A375 (cell line): ENCODE results near the gene GOSR1. TPM values are rescaled to one million over a fixed set of nuclear protein-coding genes. Genes with fewer than 3 reads are reported as not detected.

ENCODE experiments used
- total RNA-seq: library from RNA; depleted of rRNA; stranded (reverse); fragments of >200 nt; shearing (Covaris generic); gene quantifications from 2 replicates; pipeline ENCODE4 v1.2.3, GENCODE V29; 2014; rRNA removed

GOSR1 gene
- 28.4 and 31.1 TPM in 2 replicates for total RNA-seq

GRCh38 chr17:30477083-30477773 is at the start of gene GOSR1:
Gene GOSR1, plus strand, starts transcription at chr17:30477408. Its CDS starts 26 bp downstream, at chr17:30477434.

Other genes with a start within 250 kb of the GOSR1 start
- gene SLC6A4, start 241.7 kb upstream of the GOSR1 start, total RNA-seq, result 0.26 TPM in 1 of 2 replicates, not detected in the other
- gene BLMH, start 185.5 kb upstream of the GOSR1 start, total RNA-seq, result 36.0 and 41.4 TPM in 2 replicates
- gene TMIGD1, start 143.4 kb upstream of the GOSR1 start, total RNA-seq, result not detected in 2 replicates
- gene CPD, start 98.5 kb upstream of the GOSR1 start, total RNA-seq, result 42.1 and 75.1 TPM in 2 replicates